Liver (tissue), 3 donors: ENCODE results near the gene RCAN2.

Experiments
- EGR1 ChIP-seq, 2 donors: IDR thresholded peaks; 2 replicates each; pipeline ENCODE4 v1.6.1; 2016 to 2018; ENCODE audit warnings: antibody characterized with exemption in 2 of 2, low read depth in 2 of 2
- TAF1 ChIP-seq: conservative IDR thresholded peaks from 2 replicates; pipeline ENCODE4 v1.6.1; 2016; ENCODE audit warnings: antibody characterized with exemption, mild to moderate bottlenecking
- TF ChIP-seq, protein P1 (sequence below): fragments of 150-350 bp; IDR thresholded peaks from 2 replicates; pipeline ENCODE4 v1.5.1; 2017; ENCODE audit warnings: improper control_type of control experiment, low read depth, low read length; ENCODE audit not compliant: missing input control
- donor health status: healthy.
- donor health status: healthy.

DNA sequence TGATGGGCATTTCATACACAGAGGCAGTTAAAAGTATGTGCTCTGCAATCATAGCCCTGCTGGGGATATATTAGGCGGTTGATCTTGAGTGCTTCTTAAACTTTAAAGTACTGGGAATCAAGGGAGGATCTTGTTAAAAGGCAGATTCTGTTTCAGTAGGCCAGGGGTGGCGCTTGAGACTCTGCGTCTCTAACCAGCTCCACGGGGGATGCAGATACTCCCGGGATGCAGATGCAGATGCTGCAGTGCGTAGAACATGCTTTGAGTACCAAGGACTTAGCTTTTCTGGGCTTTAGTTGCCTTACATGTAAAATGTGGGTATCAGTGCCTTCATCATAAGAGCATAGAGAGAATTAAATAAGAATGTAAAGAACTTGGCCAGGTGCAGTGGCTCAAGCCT, 276.0 kb downstream of the RCAN2 start:
- TF ChIP-seq EGR1 (IDR thresholded peaks at IDR 0.05; ENCODE audit: low read depth in 2 of 2) (no peak), TAF1 (no peak)
- TF ChIP-seq, protein P1, sequence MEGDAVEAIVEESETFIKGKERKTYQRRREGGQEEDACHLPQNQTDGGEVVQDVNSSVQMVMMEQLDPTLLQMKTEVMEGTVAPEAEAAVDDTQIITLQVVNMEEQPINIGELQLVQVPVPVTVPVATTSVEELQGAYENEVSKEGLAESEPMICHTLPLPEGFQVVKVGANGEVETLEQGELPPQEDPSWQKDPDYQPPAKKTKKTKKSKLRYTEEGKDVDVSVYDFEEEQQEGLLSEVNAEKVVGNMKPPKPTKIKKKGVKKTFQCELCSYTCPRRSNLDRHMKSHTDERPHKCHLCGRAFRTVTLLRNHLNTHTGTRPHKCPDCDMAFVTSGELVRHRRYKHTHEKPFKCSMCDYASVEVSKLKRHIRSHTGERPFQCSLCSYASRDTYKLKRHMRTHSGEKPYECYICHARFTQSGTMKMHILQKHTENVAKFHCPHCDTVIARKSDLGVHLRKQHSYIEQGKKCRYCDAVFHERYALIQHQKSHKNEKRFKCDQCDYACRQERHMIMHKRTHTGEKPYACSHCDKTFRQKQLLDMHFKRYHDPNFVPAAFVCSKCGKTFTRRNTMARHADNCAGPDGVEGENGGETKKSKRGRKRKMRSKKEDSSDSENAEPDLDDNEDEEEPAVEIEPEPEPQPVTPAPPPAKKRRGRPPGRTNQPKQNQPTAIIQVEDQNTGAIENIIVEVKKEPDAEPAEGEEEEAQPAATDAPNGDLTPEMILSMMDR: no peak
